SIG-M5 treated with dmso at 0.1 percent for 504 hours (cell line): Measurements from ENCODE around the gene SLA2.
"Not testable (repeated sequence)": the region's sequence is repeated elsewhere in the genome, so short reads cannot be mapped to it uniquely, and the experiment has no call there.

Experiments
- DNase-seq: peaks from one replicate; lab custom pipeline; 2025; ENCODE audit not compliant: unreplicated experiment; lab: John Stamatoyannopoulos, UW

SLA2 gene

GRCh38 chr20:36576081-36576445, 69.9 kb downstream of the SLA2 start:
- no peak for DNase-seq

DNA sequence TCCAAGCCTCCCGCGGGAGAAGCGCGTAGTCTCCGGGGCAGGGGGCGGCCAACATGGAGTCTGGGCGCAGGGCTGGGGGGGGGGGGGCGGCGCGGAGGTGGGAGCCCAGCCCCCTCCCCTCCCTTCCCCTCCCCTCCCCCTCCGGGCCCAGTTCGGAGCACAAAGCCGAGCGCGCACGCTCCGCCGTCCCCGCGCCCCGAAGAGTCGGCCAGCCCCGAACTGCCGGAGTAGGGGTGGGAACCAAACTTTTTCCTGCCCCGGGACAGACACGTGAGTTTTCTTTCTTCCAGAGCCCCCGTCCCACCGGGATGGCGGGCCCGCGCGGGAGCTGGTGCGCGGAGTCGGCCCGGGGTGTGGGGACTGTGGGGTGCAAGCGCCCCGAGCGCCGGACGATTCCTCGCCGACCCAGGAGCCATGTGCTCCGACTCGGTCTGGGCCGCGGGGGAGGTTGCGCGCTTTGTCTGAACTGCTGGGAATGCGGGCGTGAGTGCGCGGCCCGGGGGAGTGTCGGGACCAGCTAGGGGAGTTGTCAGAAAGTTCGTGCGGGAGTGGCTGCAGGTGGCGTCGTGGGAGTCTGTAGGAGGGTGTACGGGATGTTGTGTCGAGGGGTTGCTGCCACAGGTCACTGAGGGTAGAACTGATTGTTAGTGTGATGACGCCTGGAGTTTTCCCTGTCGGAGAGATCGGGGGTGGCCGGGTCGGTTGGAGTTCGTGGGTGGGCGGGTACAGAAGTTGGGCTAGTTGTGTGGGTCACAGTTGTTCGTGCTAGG, 71.4 kb downstream of the SLA2 start:
- DNase-seq, result peak; percentile 62

DNA sequence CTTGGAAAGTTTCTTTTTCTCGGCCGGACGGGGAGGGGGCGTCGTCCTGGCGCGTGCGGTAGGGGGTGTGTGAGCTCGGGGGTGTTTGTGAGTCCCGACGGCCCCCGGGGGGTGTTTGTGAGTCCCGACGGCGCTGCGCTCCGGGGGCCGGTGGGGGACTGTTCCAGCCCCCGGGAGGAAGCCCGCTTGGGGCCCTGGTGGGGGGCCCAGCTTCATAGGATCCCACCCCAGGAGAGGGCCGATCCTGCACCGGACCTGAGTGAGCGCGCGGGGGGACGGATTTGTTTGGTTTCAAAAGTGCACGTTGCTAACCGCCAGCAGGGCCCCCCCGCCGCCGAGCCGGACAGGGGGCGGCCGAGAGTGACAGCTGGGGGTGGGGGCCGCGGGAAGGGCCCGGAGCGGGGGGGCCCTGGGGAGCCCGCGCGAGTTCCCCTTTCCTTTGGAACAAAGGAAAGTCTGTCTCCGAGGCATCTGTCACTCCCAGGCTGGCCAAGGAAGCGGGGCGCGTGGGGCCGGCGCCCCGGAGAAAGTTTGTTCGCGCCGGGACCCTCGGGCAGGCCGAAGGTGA, 72.1 kb downstream of the SLA2 start:
- peak; percentile 78 for DNase-seq

DNA sequence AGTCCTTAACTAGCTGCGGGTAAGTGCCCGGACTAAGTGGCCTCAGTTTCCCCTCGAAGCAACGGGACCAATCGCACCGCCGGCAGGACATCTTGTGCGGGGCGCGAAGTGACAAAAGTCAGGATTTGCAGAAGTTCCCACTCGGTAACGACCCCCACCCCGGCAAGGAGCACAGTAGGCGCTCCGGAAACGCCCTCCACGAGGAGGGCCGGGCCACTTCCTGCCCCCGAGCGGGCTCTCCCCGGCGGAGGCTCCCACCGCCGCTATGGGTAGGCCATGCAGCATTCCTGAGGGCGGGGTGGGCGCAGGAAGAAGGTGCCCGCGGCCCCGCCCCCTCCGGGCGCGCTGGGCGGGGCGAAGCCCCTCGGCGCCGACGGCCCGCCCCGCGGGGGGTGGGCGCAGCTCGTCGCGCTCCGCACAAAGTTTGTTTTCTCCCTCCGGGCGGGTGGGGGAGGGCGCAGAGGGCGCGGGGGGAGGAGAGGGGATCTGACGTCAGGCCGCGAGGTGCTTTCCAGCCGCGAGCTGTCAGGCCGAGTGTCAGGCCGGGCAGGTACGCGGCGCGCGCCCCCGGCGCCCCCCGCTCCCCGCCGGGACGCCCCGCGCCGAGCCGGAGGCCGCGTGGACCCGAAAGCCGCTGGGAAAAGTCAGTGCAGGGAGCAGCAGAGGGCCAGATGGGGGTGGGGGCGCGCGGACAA, 72.7 kb downstream of the SLA2 start, which contains the start of gene TGIF2:
TGIF2 (plus strand) TSS at position 495 of the 695 bp plus-strand sequence. CDS start 5,178 bp downstream, outside the sequence.
- DNase-seq, result peak; percentile 79

GRCh38 chr20:36572701-36573102, 73.3 kb downstream of the SLA2 start:
- no peak for DNase-seq

GRCh38 chr20:36571564-36572504, 74.2 kb downstream of the SLA2 start:
- DNase-seq, result no peak

GRCh38 chr20:36569847-36570429, 76.1 kb downstream of the SLA2 start:
- DNase-seq, result no peak

GRCh38 chr20:36565520-36565919, 80.5 kb downstream of the SLA2 start:
- DNase-seq, result no peak

DNA sequence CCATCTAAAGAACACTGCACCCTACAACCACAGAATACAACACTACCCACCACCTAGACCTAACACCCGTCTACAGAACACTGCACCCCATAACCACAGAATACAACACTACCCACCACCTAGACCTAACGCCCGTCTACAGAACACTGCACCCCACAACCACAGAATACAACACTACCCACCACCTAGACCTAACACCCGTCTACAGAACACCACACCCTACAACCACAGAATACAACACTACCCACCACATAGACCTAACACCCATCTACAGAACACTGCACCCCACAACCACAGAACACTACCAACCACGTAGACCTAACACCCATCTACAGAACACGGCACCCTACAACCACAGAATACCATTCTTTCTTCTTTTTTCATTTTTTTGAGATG, 81.3 kb downstream of the SLA2 start:
- DNase-seq, result not testable (repeated sequence)

- DNase-seq, result not testable (repeated sequence)
Observed at GRCh38 chr20:36564078-36564725, 81.8 kb downstream of the SLA2 start.

GRCh38 chr20:36563374-36563773, 82.6 kb downstream of the SLA2 start:
- DNase-seq, result no peak

GRCh38 chr20:36562724-36563123, 83.3 kb downstream of the SLA2 start:
- no peak for DNase-seq
